ENCODE data around the gene CELF1. TPM values are rescaled to one million over a fixed set of nuclear protein-coding genes. Genes with fewer than 3 reads are reported as not detected.

The CELF1 gene
- total RNA-seq, 1 experiment from 2014 or later, result 173 TPM

DNA sequence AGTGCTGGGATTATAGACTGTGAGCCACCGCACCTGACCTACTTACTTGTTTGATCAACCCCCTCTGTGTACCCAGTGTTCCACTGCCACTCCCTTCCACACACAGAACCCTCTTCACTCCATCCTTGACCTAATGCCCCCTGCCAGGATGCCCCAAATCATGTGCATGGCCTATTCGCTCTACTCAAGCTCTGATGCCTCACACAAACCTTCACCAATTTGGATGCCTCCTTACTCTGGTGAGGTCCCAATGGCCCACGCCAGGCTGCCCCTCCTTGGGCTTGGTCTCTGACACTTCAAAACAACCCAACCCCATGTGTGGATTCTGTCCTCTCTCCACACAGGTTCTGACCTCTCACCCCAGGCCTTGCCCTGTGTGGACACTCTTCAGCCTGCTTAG is 117.2 kb downstream of the CELF1 start:
- BruUV-seq (replicated peaks), result no TSS peak
- Mint-ChIP-seq H3K27ac (ENCODE audit: low read depth, unreplicated experiment) (no peak overlapping the region), H3K9me3 (ENCODE audit: unreplicated experiment) (no peaks in the 10 kb centered on the region), H3K4me1 (ENCODE audit: insufficient read depth, unreplicated experiment) (no peaks in the 10 kb centered on the region), H3K36me3 (ENCODE audit: insufficient read depth, unreplicated experiment) (no peaks in the 10 kb centered on the region), H3K27me3 (ENCODE audit: insufficient read depth, unreplicated experiment) (no peaks in the 10 kb centered on the region), H3K4me3 (ENCODE audit: unreplicated experiment) (no peak overlapping the region)
- TF ChIP-seq, protein P1, sequence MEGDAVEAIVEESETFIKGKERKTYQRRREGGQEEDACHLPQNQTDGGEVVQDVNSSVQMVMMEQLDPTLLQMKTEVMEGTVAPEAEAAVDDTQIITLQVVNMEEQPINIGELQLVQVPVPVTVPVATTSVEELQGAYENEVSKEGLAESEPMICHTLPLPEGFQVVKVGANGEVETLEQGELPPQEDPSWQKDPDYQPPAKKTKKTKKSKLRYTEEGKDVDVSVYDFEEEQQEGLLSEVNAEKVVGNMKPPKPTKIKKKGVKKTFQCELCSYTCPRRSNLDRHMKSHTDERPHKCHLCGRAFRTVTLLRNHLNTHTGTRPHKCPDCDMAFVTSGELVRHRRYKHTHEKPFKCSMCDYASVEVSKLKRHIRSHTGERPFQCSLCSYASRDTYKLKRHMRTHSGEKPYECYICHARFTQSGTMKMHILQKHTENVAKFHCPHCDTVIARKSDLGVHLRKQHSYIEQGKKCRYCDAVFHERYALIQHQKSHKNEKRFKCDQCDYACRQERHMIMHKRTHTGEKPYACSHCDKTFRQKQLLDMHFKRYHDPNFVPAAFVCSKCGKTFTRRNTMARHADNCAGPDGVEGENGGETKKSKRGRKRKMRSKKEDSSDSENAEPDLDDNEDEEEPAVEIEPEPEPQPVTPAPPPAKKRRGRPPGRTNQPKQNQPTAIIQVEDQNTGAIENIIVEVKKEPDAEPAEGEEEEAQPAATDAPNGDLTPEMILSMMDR (IDR thresholded peaks at IDR 0.05; ENCODE audit: unreplicated experiment), result no peak
- intact Hi-C loops (cut with micrococcal nuclease), result no loop called here
- DNase-seq (ENCODE audit: unreplicated experiment), result no peak
- POLR2A ChIA-PET, result interaction anchor here (0.6 kb wide), 3 partner anchors 101 to 628 kb away, joined by 3 to 5 read pairs (median 4); no protein-coding TSS in a partner anchor
- CTCF ChIA-PET, result no interaction called here

DNA sequence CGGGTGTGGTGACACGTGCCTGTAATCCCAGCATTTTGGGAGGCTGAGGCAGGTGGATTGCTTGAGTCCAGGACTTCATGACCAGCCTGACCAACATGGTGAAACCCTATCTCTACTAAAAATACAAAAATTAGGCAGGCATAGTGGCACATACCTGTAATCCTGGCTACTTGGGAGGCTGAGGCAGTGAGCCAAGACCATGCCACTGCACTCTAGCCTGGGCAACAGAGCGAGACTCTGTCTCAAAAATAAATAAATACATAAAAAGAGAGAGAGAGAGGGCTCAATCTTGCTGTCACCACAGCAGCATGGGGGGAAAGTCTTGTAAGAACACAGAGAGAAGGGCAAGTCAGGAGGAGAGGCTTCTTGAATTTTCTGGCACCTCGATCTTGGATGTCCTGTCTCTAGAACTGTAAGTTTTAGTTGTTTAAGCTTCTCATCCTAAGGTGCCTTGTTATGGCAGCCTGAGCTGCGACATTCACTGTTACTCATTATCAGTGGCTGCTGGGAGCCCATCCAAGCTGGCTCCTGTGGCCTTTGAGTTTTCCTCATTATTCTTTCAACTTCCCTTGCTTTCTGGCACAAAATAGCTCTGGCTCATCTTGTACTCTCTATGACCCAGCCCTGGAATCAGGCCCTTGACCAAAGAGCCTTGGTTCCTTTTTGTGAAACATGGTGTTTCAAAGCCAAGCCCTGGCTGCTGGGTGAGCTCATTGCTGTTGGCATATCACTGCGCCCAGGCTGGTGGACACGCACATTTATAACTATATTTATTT is 118.7 kb downstream of the CELF1 start:
- TF ChIP-seq, protein P1 (IDR thresholded peaks at IDR 0.05; ENCODE audit: unreplicated experiment), result no peak
- H3K27me3 Mint-ChIP-seq (ENCODE audit: insufficient read depth, unreplicated experiment), result no peaks in the 10 kb centered on the region
- BruUV-seq (replicated peaks), result no TSS peak
- H3K36me3 Mint-ChIP-seq (ENCODE audit: insufficient read depth, unreplicated experiment), result no peaks in the 10 kb centered on the region
- POLR2A ChIA-PET, result interaction anchor here (0.9 kb wide), 1 partner anchor 25 kb away, joined by 5 read pairs; no protein-coding TSS in a partner anchor
- intact Hi-C loops (cut with micrococcal nuclease), result no loop called here
- no peaks in the 10 kb centered on the region for H3K9me3 Mint-ChIP-seq (ENCODE audit: unreplicated experiment)
- no peak overlapping the region for H3K4me3 Mint-ChIP-seq (ENCODE audit: unreplicated experiment)
- DNase-seq (ENCODE audit: unreplicated experiment), result no peak
- CTCF ChIA-PET, result no interaction called here
- no peaks in the 10 kb centered on the region for H3K4me1 Mint-ChIP-seq (ENCODE audit: insufficient read depth, unreplicated experiment)
- H3K27ac Mint-ChIP-seq (ENCODE audit: low read depth, unreplicated experiment), result no peak overlapping the region

DNA sequence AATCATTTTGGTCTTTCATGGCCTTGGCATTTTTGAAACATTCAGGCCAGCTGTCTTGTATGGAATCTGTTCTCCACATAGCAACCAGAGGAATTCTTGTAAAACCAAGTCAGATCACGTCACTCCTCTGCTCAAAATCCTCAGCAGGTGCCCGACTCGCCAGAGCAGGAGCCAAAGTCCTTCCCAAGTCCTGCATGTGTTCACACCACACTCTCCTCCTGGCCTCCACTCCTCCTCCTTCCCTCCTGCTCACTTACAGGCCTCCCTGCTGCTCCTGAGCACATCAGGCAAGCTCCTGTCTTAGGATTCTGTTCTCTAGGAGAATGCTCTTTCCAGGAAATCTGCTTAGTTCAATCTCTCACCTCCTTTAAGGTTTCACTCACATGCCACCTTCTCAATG is 119.8 kb downstream of the CELF1 start:
- Mint-ChIP-seq H3K4me3 (ENCODE audit: unreplicated experiment) (no peak overlapping the region), H3K27ac (ENCODE audit: low read depth, unreplicated experiment) (no peak overlapping the region), H3K27me3 (ENCODE audit: insufficient read depth, unreplicated experiment) (no peaks in the 10 kb centered on the region), H3K9me3 (ENCODE audit: unreplicated experiment) (no peaks in the 10 kb centered on the region), H3K4me1 (ENCODE audit: insufficient read depth, unreplicated experiment) (no peaks in the 10 kb centered on the region), H3K36me3 (ENCODE audit: insufficient read depth, unreplicated experiment) (no peaks in the 10 kb centered on the region)
- ChIA-PET CTCF (interaction anchor here (0.6 to 0.8 kb wide), 2 partner anchors 11 to 12 kb away, joined by 4 read pairs; no protein-coding TSS in a partner anchor), POLR2A (interaction anchor here (0.6 kb wide), 1 partner anchor 209 kb away, joined by 3 read pairs; the partner anchor contains the start of gene MTCH2)
- TF ChIP-seq, protein P1 (IDR thresholded peaks at IDR 0.05; ENCODE audit: unreplicated experiment), result no peak
- no TSS peak for BruUV-seq (replicated peaks)
- intact Hi-C loops (cut with micrococcal nuclease), result no loop called here
- no peak for DNase-seq (ENCODE audit: unreplicated experiment)

DNA sequence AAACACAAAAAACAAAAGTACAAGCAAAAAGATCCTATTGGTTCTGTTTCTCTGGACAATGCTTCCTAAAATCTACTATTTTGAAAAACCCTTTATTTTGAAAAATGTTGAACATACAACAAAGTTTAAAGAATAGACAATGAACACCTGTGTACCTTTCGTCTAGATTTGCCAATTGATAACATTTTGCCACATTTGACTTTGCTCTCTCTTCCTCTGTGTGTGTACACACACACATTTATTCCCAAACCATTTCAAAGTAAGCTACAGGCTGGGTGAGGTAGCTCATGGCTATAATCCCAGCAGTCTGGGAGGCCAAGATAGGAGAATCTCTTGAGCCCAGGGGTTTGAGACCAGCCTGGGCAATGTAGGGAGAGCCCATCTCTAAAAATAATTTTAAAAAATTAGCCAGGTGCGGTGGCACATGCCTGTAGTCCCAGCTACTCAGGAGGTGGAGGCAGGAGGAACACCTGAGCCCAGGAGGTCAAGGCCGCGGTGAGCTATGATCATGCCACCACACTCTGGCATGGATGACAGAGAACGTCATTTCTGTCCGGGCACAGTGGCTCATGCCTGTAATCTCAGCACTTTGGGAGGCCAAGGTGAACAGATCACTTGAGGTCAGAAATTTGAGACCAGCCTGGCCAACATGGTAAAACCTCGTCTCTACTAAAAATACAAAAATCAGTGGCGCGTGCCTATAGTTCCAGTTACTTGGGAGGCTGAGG is 121.4 kb downstream of the CELF1 start:
- Mint-ChIP-seq H3K9me3 (ENCODE audit: unreplicated experiment) (no peaks in the 10 kb centered on the region), H3K27me3 (ENCODE audit: insufficient read depth, unreplicated experiment) (no peaks in the 10 kb centered on the region), H3K4me1 (ENCODE audit: insufficient read depth, unreplicated experiment) (no peaks in the 10 kb centered on the region), H3K27ac (ENCODE audit: low read depth, unreplicated experiment) (no peak overlapping the region), H3K36me3 (ENCODE audit: insufficient read depth, unreplicated experiment) (peaks cover under 1% of the 10 kb centered on the region), H3K4me3 (ENCODE audit: unreplicated experiment) (no peak overlapping the region)
- TF ChIP-seq, protein P1 (IDR thresholded peaks at IDR 0.05; ENCODE audit: unreplicated experiment), result no peak
- CTCF ChIA-PET, result interaction anchor here (0.7 kb wide), 1 partner anchor 16 kb away, joined by 3 read pairs; no protein-coding TSS in a partner anchor
- POLR2A ChIA-PET, result interaction anchor here (0.8 kb wide), 1 partner anchor 12 kb away, joined by 5 read pairs; no protein-coding TSS in a partner anchor
- no TSS peak for BruUV-seq (replicated peaks)
- intact Hi-C loops (cut with micrococcal nuclease), result no loop called here
- DNase-seq (ENCODE audit: unreplicated experiment), result no peak

Measured in MCF 10A (cell line).